Ishikawa (cell line): ENCODE measurements around the gene GDPD4.

Experiments
- CEBPB ChIP-seq: IDR thresholded peaks from 2 replicates; pipeline ENCODE4 v1.6.1; 2012
- CREB1 ChIP-seq: IDR thresholded peaks from 2 replicates; pipeline ENCODE4 v1.6.1; 2012; ENCODE audit warnings: low read depth
- EGR1 ChIP-seq: IDR thresholded peaks from 2 replicates; pipeline ENCODE4 v1.6.1; 2012
- EP300 ChIP-seq: IDR thresholded peaks from 2 replicates; pipeline ENCODE4 v1.6.1; 2012; ENCODE audit warnings: borderline replicate concordance
- FOXM1 ChIP-seq: IDR thresholded peaks from 2 replicates; pipeline ENCODE4 v1.6.1; 2012; ENCODE audit warnings: low read depth, borderline replicate concordance
- MAX ChIP-seq: IDR thresholded peaks from 2 replicates; pipeline ENCODE4 v1.6.1; 2012
- NFIC ChIP-seq: IDR thresholded peaks from 2 replicates; pipeline ENCODE4 v1.6.1; 2012
- RAD21 ChIP-seq: IDR thresholded peaks from 2 replicates; pipeline ENCODE4 v1.6.1; 2012; ENCODE audit warnings: low read depth
- REST ChIP-seq: IDR thresholded peaks from 2 replicates; pipeline ENCODE4 v1.6.1; 2012; ENCODE audit warnings: low read depth, mild to moderate bottlenecking
- TAF1 ChIP-seq: IDR thresholded peaks from 2 replicates; pipeline ENCODE4 v1.6.1; 2012; ENCODE audit warnings: low read depth, mild to moderate bottlenecking
- TCF12 ChIP-seq: IDR thresholded peaks from 2 replicates; pipeline ENCODE4 v1.6.1; 2012; ENCODE audit warnings: low read depth
- TEAD4 ChIP-seq: IDR thresholded peaks from 2 replicates; pipeline ENCODE4 v1.6.1; 2012
- USF1 ChIP-seq: IDR thresholded peaks from 2 replicates; pipeline ENCODE4 v1.6.1; 2012
- YY1 ChIP-seq: IDR thresholded peaks from 2 replicates; pipeline ENCODE4 v1.6.1; 2012; ENCODE audit warnings: low read depth
- ZBTB7A ChIP-seq: IDR thresholded peaks from 2 replicates; pipeline ENCODE4 v1.6.1; 2012; ENCODE audit warnings: low read depth

GDPD4 gene

GRCh38 chr11:77184136-77184860 lies 117.2 kb downstream of the GDPD4 start:
- TF ChIP-seq YY1 = no peak
- no peak for TF ChIP-seq MAX
- no peak for TF ChIP-seq TEAD4
- no peak for TF ChIP-seq TAF1
- TF ChIP-seq CREB1 = no peak
- no peak for TF ChIP-seq EGR1
- TF ChIP-seq RAD21 = no peak
- no peak for TF ChIP-seq EP300
- TF ChIP-seq ZBTB7A = no peak
- TF ChIP-seq USF1 = no peak
- TF ChIP-seq CEBPB = no peak
- no peak for TF ChIP-seq REST
- no peak for TF ChIP-seq NFIC
- no peak for TF ChIP-seq FOXM1
- TF ChIP-seq TCF12 = no peak

GRCh38 chr11:77183431-77183984 lies 118.0 kb downstream of the GDPD4 start:
- no peak for TF ChIP-seq CEBPB
- no peak for TF ChIP-seq EP300
- no peak for TF ChIP-seq MAX
- TF ChIP-seq YY1 = no peak
- TF ChIP-seq TAF1 = no peak
- TF ChIP-seq EGR1 = no peak
- TF ChIP-seq RAD21 = no peak
- no peak for TF ChIP-seq REST
- TF ChIP-seq TEAD4 = no peak
- TF ChIP-seq TCF12 = no peak
- TF ChIP-seq NFIC = no peak
- no peak for TF ChIP-seq FOXM1
- TF ChIP-seq CREB1 = no peak
- no peak for TF ChIP-seq USF1
- no peak for TF ChIP-seq ZBTB7A

GRCh38 chr11:77182542-77183430 lies 118.7 kb downstream of the GDPD4 start:
- TF ChIP-seq YY1 (no peak), FOXM1 (no peak), CREB1 (no peak), EGR1 (no peak), TCF12 (no peak)

GRCh38 chr11:77181799-77182541 lies 119.5 kb downstream of the GDPD4 start:
- TF ChIP-seq EP300 = no peak
- no peak for TF ChIP-seq YY1
- no peak for TF ChIP-seq NFIC
- TF ChIP-seq RAD21 = no peak
- TF ChIP-seq REST = no peak
- no peak for TF ChIP-seq CEBPB
- no peak for TF ChIP-seq FOXM1
- no peak for TF ChIP-seq CREB1
- no peak for TF ChIP-seq TAF1
- no peak for TF ChIP-seq EGR1
- TF ChIP-seq USF1 = no peak
- no peak for TF ChIP-seq TEAD4
- TF ChIP-seq ZBTB7A = no peak
- TF ChIP-seq TCF12 = no peak
- TF ChIP-seq MAX = no peak
